SK-N-SH treated with all-trans-retinoic acid at 6 μM for 48 hours (cell line): ENCODE measurements around the gene MTTP.

Experiments used
- ARNTL ChIP-seq: fragments of 450-650 bp; formaldehyde crosslinking; IDR thresholded peaks from 2 replicates; pipeline ENCODE4 v1.5.0; 2020; ENCODE audit warnings: low read depth, mild to moderate bottlenecking, moderate library complexity, borderline replicate concordance
- GLIS3 ChIP-seq: fragments of 250-450 bp; sonication (Bioruptor Pico); IDR thresholded peaks from 2 replicates; pipeline ENCODE4 v1.5.0; 2020; ENCODE audit warnings: mild to moderate bottlenecking, moderate library complexity
- PPARA ChIP-seq: fragments of 250-450 bp; sonication (Bioruptor Pico); IDR thresholded peaks from 2 replicates; pipeline ENCODE4 v1.5.0; 2020; ENCODE audit warnings: mild to moderate bottlenecking, borderline replicate concordance
- TCF4 ChIP-seq: fragments of 250-450 bp; sonication (Bioruptor Pico); IDR thresholded peaks from 2 replicates; pipeline ENCODE4 v1.8.0; 2021; ENCODE audit warnings: mild to moderate bottlenecking, moderate library complexity, borderline replicate concordance
- TOX ChIP-seq: fragments of 250-450 bp; sonication (Bioruptor Pico); IDR thresholded peaks from 2 replicates; pipeline ENCODE4 v1.8.0; 2021; ENCODE audit warnings: mild to moderate bottlenecking, moderate library complexity, borderline replicate concordance
- ZNF565 ChIP-seq: fragments of 450-650 bp; formaldehyde crosslinking; conservative IDR thresholded peaks from 2 replicates; pipeline ENCODE4 v1.5.0; 2020; ENCODE audit warnings: low read depth, mild to moderate bottlenecking, moderate library complexity
- TF ChIP-seq, protein P1 (sequence below): fragments of 250-450 bp; sonication (Bioruptor Pico); IDR thresholded peaks from 2 replicates; pipeline ENCODE4 v1.8.0; 2020; ENCODE audit warnings: mild to moderate bottlenecking, moderate library complexity, borderline replicate concordance
- TF ChIP-seq, protein P2 (sequence below): fragments of 250-450 bp; sonication (Bioruptor Pico); IDR thresholded peaks from 2 replicates; pipeline ENCODE4 v1.5.1; 2020; ENCODE audit warnings: low read depth, mild to moderate bottlenecking, moderate library complexity

DNA sequence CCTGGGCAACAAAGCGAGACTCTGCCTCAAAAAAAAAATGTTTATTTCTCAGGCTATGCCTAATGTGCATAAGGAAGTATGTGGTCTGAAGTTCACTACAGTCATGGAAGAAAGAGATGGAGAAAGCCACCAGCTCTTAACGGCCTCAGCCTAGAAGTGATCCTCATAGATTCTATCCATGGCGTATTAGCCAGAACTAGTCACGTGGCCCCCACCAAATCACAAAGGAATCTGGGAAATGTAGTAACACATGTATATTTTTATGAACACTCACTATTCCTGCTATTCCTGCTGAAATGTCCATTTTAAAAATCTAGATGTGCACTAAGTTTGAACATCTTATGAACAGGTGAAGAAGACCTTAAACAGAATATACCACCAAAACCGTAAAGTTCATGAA lies 33.8 kb downstream of the MTTP start:
- TF ChIP-seq ZNF565 = no peak
- no peak for TF ChIP-seq PPARA (CRISPR knock-in tag)
- no peak for TF ChIP-seq ARNTL
- TF ChIP-seq GLIS3 (CRISPR knock-in tag) = no peak
- no peak for TF ChIP-seq TOX
- TF ChIP-seq, protein P1, sequence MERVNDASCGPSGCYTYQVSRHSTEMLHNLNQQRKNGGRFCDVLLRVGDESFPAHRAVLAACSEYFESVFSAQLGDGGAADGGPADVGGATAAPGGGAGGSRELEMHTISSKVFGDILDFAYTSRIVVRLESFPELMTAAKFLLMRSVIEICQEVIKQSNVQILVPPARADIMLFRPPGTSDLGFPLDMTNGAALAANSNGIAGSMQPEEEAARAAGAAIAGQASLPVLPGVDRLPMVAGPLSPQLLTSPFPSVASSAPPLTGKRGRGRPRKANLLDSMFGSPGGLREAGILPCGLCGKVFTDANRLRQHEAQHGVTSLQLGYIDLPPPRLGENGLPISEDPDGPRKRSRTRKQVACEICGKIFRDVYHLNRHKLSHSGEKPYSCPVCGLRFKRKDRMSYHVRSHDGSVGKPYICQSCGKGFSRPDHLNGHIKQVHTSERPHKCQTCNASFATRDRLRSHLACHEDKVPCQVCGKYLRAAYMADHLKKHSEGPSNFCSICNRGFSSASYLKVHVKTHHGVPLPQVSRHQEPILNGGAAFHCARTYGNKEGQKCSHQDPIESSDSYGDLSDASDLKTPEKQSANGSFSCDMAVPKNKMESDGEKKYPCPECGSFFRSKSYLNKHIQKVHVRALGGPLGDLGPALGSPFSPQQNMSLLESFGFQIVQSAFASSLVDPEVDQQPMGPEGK (CRISPR knock-in tag) = no peak
- TF ChIP-seq, protein P2, sequence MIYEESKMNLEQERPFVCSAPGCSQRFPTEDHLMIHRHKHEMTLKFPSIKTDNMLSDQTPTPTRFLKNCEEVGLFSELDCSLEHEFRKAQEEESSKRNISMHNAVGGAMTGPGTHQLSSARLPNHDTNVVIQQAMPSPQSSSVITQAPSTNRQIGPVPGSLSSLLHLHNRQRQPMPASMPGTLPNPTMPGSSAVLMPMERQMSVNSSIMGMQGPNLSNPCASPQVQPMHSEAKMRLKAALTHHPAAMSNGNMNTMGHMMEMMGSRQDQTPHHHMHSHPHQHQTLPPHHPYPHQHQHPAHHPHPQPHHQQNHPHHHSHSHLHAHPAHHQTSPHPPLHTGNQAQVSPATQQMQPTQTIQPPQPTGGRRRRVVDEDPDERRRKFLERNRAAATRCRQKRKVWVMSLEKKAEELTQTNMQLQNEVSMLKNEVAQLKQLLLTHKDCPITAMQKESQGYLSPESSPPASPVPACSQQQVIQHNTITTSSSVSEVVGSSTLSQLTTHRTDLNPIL = no peak
- TF ChIP-seq TCF4 (CRISPR knock-in tag) = no peak
